ENCODE measurements around the gene MANBA.

- TF ChIP-seq CTCF (IDR thresholded peaks at IDR 0.05): no peak
- no peak for TF ChIP-seq POLR2A (IDR thresholded peaks at IDR 0.05)
Observed at GRCh38 chr4:102599455-102599854, 161.3 kb downstream of the MANBA start.

Data from uterus (tissue), 2 donors.